Trophoblast cell (in vitro differentiated cells and primary cell): ENCODE data around the gene CLTA.

Experiments
- DNase-seq, 2 donors: peaks; one replicate each; pipeline ENCODE4 v3.0.0-alpha.2; 2016
- H2AFZ ChIP-seq: 2 replicates; pipeline ENCODE4 v1.6.1; 2013; ENCODE audit warnings: low read length, moderate library complexity, mild to moderate bottlenecking; ENCODE audit not compliant: insufficient read depth, poor library complexity
- H2AK5ac ChIP-seq: 2 replicates; pipeline ENCODE4 v1.6.1; 2013; ENCODE audit warnings: mild to moderate bottlenecking, low read length
- H2BK120ac ChIP-seq: 2 replicates; pipeline ENCODE4 v1.6.1; 2013; ENCODE audit warnings: low read length, mild to moderate bottlenecking, moderate library complexity; ENCODE audit not compliant: insufficient read depth, poor library complexity
- H2BK12ac ChIP-seq: 2 replicates; pipeline ENCODE4 v1.6.1; 2013; ENCODE audit warnings: mild to moderate bottlenecking, low read length, moderate library complexity
- H2BK5ac ChIP-seq: 2 replicates; pipeline ENCODE4 v1.6.1; 2013; ENCODE audit warnings: low read length, low read depth, moderate library complexity, mild to moderate bottlenecking; ENCODE audit not compliant: poor library complexity
- H3K14ac ChIP-seq: 2 replicates; pipeline ENCODE4 v1.6.1; 2013; ENCODE audit warnings: mild to moderate bottlenecking, low read length
- H3K18ac ChIP-seq: 2 replicates; pipeline ENCODE4 v1.6.1; 2013; ENCODE audit warnings: mild to moderate bottlenecking, low read length
- H3K23ac ChIP-seq: 2 replicates; pipeline ENCODE4 v1.6.1; 2013; ENCODE audit warnings: low read length
- H3K27ac ChIP-seq: 2 replicates; pipeline ENCODE4 v1.5.1; 2013; ENCODE audit warnings: low read depth, mild to moderate bottlenecking, inconsistent platforms, low read length, moderate library complexity
- H3K27me3 ChIP-seq: 2 replicates; pipeline ENCODE4 v1.6.1; 2013; ENCODE audit warnings: inconsistent platforms, mild to moderate bottlenecking, low read length, moderate library complexity; ENCODE audit not compliant: insufficient read depth
- H3K36me3 ChIP-seq, 2 experiments: 1 replicate in 1 of 2; 2 replicates in 1 of 2; pipeline ENCODE4 v1.6.1; 2013; ENCODE audit warnings: low read length in 2 of 2, mild to moderate bottlenecking in 2 of 2, moderate library complexity in 1 of 2; ENCODE audit not compliant: insufficient read depth in 2 of 2, control insufficient read depth in 1 of 2
- H3K4ac ChIP-seq: 2 replicates; pipeline ENCODE4 v1.6.1; 2013; ENCODE audit warnings: low read depth, mild to moderate bottlenecking, low read length, moderate library complexity
- H3K4me1 ChIP-seq, 2 experiments: 1 replicate in 1 of 2; 2 replicates in 1 of 2; pipeline ENCODE4 v1.6.1; 2013; ENCODE audit warnings: low read length in 2 of 2, mild to moderate bottlenecking in 2 of 2, moderate library complexity in 1 of 2; ENCODE audit not compliant: insufficient read depth in 2 of 2, control insufficient read depth in 1 of 2
- H3K4me2 ChIP-seq: 2 replicates; pipeline ENCODE4 v1.6.1; 2013; ENCODE audit warnings: inconsistent platforms, mild to moderate bottlenecking, low read length, moderate library complexity
- H3K4me3 ChIP-seq: 2 replicates; pipeline ENCODE4 v1.5.1; 2013; ENCODE audit warnings: mild to moderate bottlenecking, low read depth, low read length, inconsistent platforms
- H3K79me1 ChIP-seq: one replicate; pipeline ENCODE4 v1.6.1; 2013; ENCODE audit warnings: low read length
- H3K79me2 ChIP-seq: 2 replicates; pipeline ENCODE4 v1.6.1; 2013; ENCODE audit warnings: low read length, mild to moderate bottlenecking; ENCODE audit not compliant: control insufficient read depth, insufficient read depth, poor library complexity
- H3K9ac ChIP-seq: 2 replicates; pipeline ENCODE4 v1.6.1; 2013; ENCODE audit warnings: mild to moderate bottlenecking, low read length
- H3K9me3 ChIP-seq: 2 replicates; pipeline ENCODE4 v1.6.1; 2013; ENCODE audit warnings: low read depth, mild to moderate bottlenecking, control low read depth, inconsistent platforms, low read length; ENCODE audit not compliant: insufficient read depth
- H4K12ac ChIP-seq: 2 replicates; pipeline ENCODE4 v1.6.1; 2013; ENCODE audit warnings: low read depth, mild to moderate bottlenecking, low read length, moderate library complexity
- H4K8ac ChIP-seq: 2 replicates; pipeline ENCODE4 v1.6.1; 2013; ENCODE audit warnings: low read depth, mild to moderate bottlenecking, low read length, moderate library complexity
- H4K91ac ChIP-seq: one replicate; pipeline ENCODE4 v1.6.1; 2013; ENCODE audit warnings: low read depth, mild to moderate bottlenecking, low read length, moderate library complexity
- WGBS: extraction: QIAGEN DNeasy Blood & Tissue Kit; methylation state at CpG from one replicate; pipeline ENCODE4 v1.1.7; 2013; ENCODE audit warnings: missing lambda C conversion rate; ENCODE audit not compliant: insufficient read length, insufficient coverage; ENCODE audit errors: extremely low coverage; 5-methylcytosine and 5-hydroxymethylcytosine counted together

Gene CLTA

GRCh38 chr9:36188212-36188611 lies 2.5 kb upstream of the CLTA start:
- no peak overlapping the region for H3K4me2 ChIP-seq
- H3K4me3 ChIP-seq: no peak overlapping the region
- H4K91ac ChIP-seq: no peak overlapping the region
- no peaks in the 10 kb centered on the region for H3K36me3 ChIP-seq
- no peak overlapping the region for H2BK12ac ChIP-seq
- H3K23ac ChIP-seq: no peak overlapping the region
- H3K14ac ChIP-seq: no peak overlapping the region
- H3K27ac ChIP-seq: no peak overlapping the region
- no peaks in the 10 kb centered on the region for H3K27me3 ChIP-seq
- H3K9me3 ChIP-seq: no peaks in the 10 kb centered on the region
- no peak overlapping the region for H2BK5ac ChIP-seq
- DNase-seq: no peak
- no peak overlapping the region for H4K12ac ChIP-seq
- H3K79me2 ChIP-seq: peaks cover 14% of the 10 kb centered on the region
- no peak overlapping the region for H3K18ac ChIP-seq
- WGBS: no CpG with 5 or more reads among the region's 5 CpGs
- H2AFZ ChIP-seq: no peak overlapping the region
- H3K4ac ChIP-seq: no peak overlapping the region
- H2BK120ac ChIP-seq: no peak overlapping the region
- H2AK5ac ChIP-seq: no peak overlapping the region
- peaks cover 2 to 11% of the 10 kb centered on the region in 2 experiments for H3K4me1 ChIP-seq
- H3K79me1 ChIP-seq: peaks cover 12% of the 10 kb centered on the region
- no peak overlapping the region for H4K8ac ChIP-seq
- H3K9ac ChIP-seq: no peak overlapping the region

- Histone ChIP-seq H3K4ac (no peak overlapping the region), H3K79me2 (peaks cover 18% of the 10 kb centered on the region), H2BK120ac (no peak overlapping the region), H4K91ac (no peak overlapping the region), H3K4me2 (peak overlapping the region; percentile 30), H2AK5ac (no peak overlapping the region), H2AFZ (no peak overlapping the region), H3K36me3 (peaks cover 0 to 2% of the 10 kb centered on the region in 2 experiments), H3K27me3 (no peaks in the 10 kb centered on the region), H3K4me3 (no peak overlapping the region), H3K14ac (no peak overlapping the region), H2BK5ac (no peak overlapping the region), H3K9ac (no peak overlapping the region), H3K23ac (no peak overlapping the region), H4K8ac (peak overlapping the region; percentile 84), H3K4me1 (peaks cover 7 to 20% of the 10 kb centered on the region in 2 experiments), H2BK12ac (no peak overlapping the region), H3K18ac (no peak overlapping the region), H3K79me1 (peaks cover 14% of the 10 kb centered on the region), H3K27ac (peak overlapping the region; percentile 48), H4K12ac (no peak overlapping the region), H3K9me3 (no peaks in the 10 kb centered on the region)
- WGBS: no CpG with 5 or more reads among the region's 9 CpGs
- DNase-seq: peak; percentile 64 to 78
Measured at GRCh38 chr9:36189976-36190375, 745 bp upstream of the CLTA start.

GRCh38 chr9:36191290-36191645 lies 547 bp downstream of the CLTA start:
- Histone ChIP-seq H2BK12ac (no peak overlapping the region), H3K79me2 (peaks cover 18% of the 10 kb centered on the region), H3K36me3 (peaks cover 0 to 2% of the 10 kb centered on the region in 2 experiments), H3K4me1 (peaks cover 7 to 20% of the 10 kb centered on the region in 2 experiments), H3K4ac (peak overlapping the region; percentile 100), H3K14ac (peak overlapping the region; percentile 93), H2BK5ac (peak overlapping the region; percentile 87), H2AK5ac (peak overlapping the region; percentile 83), H3K27me3 (no peaks in the 10 kb centered on the region), H4K8ac (peak overlapping the region; percentile 95), H2AFZ (peak overlapping the region; percentile 71), H3K9me3 (no peaks in the 10 kb centered on the region), H3K79me1 (peaks cover 14% of the 10 kb centered on the region), H3K18ac (peak overlapping the region; percentile 98), H3K27ac (peak overlapping the region; percentile 81), H3K23ac (no peak overlapping the region), H4K12ac (peak overlapping the region; percentile 80), H4K91ac (peak overlapping the region; percentile 92), H3K4me2 (peak overlapping the region; percentile 70), H2BK120ac (peak overlapping the region; percentile 93), H3K9ac (peak overlapping the region; percentile 98), H3K4me3 (peak overlapping the region; percentile 96)
- DNase-seq: peak in 1 of 2 donors; percentile 51
- WGBS: no CpG with 5 or more reads among the region's 18 CpGs

- Histone ChIP-seq H4K12ac (no peak overlapping the region), H2AFZ (no peak overlapping the region), H3K18ac (peak overlapping the region; percentile 26), H3K79me1 (peaks cover 14% of the 10 kb centered on the region), H2AK5ac (no peak overlapping the region), H3K4ac (peak overlapping the region; percentile 100), H3K9me3 (no peaks in the 10 kb centered on the region), H3K79me2 (peaks cover 19% of the 10 kb centered on the region), H3K27ac (no peak overlapping the region), H4K91ac (no peak overlapping the region), H4K8ac (peak overlapping the region; percentile 56), H2BK5ac (peak overlapping the region; percentile 22), H2BK120ac (no peak overlapping the region), H3K9ac (peak overlapping the region; percentile 41), H3K27me3 (no peaks in the 10 kb centered on the region), H3K36me3 (peaks cover 0 to 4% of the 10 kb centered on the region in 2 experiments), H3K23ac (no peak overlapping the region), H3K14ac (no peak overlapping the region), H3K4me3 (peak overlapping the region; percentile 58), H2BK12ac (no peak overlapping the region), H3K4me2 (peak overlapping the region; percentile 70), H3K4me1 (peaks cover 7 to 20% of the 10 kb centered on the region in 2 experiments)
- DNase-seq: no peak
- no CpG with 5 or more reads among the region's 7 CpGs for WGBS
Measured at GRCh38 chr9:36191686-36192085, 965 bp downstream of the CLTA start.
